HG02678 (cell line): ENCODE results near the gene KCNJ14.
"Not testable (repeated sequence)": the region's sequence is repeated elsewhere in the genome, so short reads cannot be mapped to it uniquely, and the experiment has no call there.

Source experiments
- ATAC-seq: cut with Tn5 transposase; IDR thresholded peaks from one replicate; pipeline ENCODE4 v1.9.1; 2021; ENCODE audit warnings: mild to moderate bottlenecking, moderate library complexity; ENCODE audit not compliant: unreplicated experiment

KCNJ14 gene

DNA sequence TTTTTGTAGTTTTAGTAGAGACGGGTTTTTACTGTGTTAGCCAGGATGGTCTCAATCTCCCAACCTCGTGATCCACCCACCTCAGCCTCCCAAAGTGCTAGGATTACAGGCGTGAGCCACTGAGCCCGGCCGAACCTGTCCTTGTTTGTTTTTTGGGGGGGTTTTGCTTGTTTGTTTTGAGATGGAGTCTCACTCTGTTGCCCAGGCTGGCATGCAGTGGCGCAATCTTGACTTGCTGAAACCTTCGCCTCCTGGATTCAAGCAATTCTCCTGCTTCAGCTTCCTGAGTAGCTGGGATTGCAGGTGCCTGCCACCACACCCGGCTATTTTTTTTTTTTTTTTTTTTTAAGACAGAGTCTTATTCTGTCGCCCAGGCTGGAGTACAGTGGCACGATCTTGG lies 31.3 kb downstream of the KCNJ14 start:
- ATAC-seq = not testable (repeated sequence)

DNA sequence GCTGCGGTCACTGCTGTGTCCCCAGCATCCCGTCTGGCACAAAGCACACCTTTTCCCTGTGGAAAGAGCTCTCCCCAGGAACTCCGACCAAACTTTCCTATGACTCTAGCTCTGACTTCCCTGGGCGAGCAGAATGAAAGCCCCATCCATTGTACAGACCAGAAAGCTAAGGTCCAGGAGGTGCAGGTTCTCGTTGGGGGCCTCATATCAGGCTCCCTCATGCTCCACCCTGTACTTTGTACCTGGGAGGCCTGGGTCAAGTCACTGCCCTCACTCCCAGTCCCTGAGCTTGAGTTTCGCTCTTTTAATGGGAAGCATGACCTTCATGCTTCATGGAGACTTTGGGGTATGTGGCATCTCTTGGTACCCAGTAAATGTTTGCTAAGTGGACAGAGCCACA lies 32.2 kb downstream of the KCNJ14 start:
- ATAC-seq = no peak

DNA sequence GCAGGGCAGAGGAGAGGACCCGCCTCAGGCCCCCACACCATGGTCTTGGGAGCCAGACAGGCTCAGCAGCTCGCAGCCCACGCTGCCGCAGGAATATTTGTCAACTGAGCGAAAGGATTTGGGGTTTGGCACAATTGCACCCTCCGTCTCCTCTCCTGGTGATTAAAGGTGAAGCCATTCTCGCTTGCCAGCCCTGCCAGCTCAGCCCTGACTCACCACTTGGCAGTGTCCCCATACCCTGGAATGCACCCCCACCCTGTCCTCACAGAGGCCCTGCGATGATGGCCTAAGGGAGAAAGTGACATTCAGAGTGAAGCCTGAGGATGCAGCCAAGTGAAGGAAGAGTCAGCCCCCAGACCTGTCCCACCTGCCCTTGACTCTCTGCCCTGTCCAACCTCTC lies 32.6 kb downstream of the KCNJ14 start:
- ATAC-seq = no peak

DNA sequence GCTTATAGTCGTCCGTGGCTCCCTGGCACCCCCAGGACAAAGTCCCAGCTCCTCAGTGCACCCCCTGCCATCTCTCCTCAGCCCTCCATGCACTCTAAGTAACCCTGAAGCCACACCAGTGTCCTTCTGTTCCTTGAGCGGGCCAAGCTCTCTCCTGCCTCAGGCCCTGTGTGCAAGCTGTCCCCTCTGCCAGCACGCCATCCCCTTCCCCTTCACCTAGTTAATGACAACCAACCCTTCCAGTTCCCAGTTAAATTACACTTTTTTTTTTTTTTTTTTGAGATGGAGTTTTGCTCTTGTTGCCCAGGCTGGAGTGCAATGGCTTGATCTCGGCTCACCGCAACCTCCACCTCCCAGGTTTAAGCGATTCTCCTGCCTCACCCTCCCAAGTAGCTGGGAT lies 33.1 kb downstream of the KCNJ14 start:
- not testable (repeated sequence) for ATAC-seq

DNA sequence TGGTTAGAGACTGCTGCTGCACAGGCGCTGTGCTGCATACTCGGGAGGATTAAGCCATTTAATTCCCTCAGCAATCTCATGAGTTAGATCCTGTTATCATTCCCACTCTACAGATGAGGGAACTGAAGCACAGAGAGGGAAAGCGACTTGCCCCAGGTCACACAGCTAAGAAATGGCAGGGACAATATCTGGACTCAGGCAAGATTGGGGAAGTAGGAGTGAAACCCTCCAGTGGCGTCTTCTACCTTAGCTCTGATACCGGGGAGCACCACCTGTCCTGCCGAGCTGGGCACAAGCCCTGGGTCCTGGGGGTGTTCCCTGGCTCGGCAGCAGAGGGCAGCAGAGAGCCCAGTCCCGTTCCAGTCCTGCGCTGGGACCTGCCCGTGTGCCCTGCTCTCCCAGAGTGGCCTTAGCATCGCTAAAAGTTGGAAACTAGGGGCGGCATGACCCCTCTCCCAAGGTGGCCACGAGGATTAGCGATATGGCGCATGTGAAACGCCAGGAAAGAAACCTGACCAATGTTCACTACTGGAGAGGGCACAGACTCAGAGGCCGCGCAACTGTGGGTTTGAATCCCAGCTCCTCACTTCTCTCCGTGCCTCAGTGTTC lies 34.3 kb downstream of the KCNJ14 start:
- peak; percentile 38 for ATAC-seq

DNA sequence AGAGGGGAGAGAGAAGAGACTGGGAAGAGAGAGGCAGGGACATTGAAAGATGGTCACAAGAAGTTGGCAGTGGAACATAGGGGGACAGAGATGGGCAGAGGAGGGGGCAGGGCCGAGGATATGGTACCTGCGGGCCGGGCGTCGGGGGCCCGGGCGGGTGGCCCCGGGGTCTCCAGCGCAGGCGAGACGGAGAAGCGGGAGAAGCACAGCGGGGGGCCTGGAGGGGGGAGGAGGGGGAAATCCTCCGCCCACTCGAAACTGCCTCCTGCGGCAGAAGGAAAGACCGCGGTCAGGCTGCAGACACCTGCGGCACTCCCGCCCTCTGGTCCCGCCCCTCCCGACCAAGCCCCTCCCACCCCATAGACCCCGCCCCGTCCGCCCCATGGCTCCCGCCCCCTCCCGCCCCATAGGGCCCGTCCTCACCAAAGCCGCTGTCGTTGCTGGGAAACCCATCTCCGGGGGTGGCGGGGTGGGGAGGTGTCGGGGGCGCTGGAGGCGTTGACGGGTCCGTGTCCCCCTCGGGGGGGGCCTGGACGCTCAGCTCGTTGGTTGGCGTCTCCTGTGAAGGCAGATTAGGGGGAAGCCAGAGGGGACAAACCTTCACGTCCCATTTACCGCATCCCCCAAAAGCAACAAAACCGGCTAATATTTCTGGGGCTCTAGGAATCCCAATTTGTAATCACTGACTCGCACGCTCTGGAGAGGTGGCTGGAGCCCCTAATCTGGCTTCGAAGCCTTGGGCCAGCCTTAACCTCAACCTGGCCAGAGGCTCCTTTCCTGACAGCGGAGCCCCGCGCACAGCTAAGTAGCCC lies 35.8 kb downstream of the KCNJ14 start:
- ATAC-seq = no peak

DNA sequence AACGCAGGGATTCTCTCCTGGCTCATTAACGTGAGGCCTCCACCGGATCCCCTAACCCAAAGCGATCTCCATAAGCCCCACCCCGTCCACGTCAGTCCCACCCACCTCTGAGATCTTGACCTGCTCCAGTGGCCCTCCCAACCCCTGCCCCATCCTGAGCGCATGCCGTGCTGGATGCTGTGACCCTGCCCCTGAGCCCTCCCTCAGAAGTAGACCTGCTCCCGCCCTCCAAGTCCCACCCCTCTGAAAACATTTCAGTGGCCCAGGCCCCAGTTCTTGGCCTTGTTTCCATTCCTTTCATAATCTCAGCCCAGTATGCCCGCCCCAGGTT lies 36.4 kb downstream of the KCNJ14 start:
- ATAC-seq = no peak

DNA sequence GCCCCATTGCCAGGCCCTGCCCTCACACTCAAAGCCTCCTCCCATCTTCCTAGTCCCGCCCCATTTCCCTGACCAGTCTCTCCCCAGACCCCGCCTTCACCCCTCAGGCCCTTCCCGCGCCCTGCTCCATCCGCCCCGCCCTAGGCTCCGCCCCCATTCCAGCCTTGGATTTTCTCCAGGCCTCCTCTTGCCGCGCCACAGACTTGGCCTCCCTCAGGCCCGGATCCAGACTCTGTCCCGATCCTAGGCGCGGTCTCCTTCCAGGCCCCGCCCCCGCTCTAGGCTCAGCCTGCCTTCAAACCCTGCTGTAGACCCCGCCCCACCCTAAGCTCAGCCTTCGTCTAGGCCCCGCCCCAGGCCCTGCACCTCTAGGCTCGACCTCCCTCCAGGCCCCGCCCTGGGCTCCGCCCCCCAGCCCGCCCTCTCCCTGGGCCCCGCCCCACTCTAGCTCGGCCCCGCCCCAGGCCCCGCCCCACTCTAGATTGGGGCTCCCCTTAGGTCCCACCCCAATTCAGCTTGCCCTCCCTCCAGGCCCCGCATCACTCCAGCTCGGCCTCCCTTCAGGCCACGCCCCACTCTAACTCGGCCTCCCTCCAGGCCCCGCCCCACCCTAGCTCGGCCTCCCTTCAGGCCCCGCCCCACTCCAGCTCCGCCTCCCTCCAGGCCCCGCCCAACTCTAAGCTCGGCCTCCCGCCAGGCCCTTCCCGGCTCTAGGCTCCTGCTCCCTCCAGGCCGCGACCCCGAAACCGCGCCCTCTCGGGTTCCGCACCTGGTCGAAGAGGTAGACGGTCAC lies 37.7 kb downstream of the KCNJ14 start:
- ATAC-seq = peak; percentile 58

DNA sequence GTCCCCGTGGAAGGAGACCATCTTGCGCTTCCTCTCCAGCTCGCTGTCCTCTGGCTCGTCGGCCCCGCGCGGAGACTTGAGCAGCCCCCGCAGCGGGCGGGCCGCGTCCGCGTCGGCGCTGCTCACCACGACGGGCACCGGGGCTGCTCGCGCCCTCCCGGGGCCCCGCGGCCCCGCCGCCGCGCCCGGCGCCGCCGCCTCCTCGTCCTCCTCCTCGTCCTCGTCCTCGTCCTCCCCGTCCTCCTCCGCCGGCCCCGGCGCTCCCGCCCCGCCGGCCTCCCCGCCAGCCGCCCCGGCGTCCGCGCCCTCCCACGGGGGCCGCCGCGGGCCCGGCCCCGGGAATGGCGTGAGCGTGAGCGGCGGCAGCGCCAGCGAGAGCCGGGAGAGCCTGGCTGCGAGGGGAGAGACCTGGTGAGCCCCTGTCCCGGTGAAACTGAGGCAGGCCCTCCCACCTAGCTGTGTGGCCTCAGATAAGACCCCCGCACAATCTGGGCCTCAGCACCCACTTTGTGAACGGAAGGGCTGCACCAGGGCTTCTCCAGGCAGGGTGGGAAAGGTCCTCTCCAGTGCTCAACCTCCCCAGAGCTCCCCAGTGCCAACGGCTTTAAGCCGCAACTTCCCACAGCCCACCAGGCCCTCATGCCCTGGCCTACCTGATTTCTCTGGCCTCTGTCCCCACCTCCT lies 38.5 kb downstream of the KCNJ14 start:
- no peak for ATAC-seq

DNA sequence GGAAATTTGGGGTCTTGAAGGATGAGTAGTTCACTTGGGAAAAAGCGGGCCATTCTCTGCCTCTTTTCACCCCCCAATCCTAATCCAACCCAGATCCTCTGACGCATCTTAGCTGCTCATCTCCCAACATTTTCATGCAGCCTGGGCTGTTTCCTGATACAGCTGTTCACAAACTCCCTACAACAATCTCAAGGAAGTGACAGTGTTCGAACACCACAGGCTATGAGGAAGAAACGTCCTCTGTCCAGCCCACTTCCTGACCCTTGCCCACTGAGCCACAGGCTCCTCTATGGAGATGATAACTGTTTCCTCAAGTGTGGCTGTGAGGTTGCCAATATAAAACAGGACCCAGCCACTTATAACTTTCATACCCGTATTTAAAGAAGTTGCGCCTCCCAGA lies 40.0 kb downstream of the KCNJ14 start:
- ATAC-seq = no peak

DNA sequence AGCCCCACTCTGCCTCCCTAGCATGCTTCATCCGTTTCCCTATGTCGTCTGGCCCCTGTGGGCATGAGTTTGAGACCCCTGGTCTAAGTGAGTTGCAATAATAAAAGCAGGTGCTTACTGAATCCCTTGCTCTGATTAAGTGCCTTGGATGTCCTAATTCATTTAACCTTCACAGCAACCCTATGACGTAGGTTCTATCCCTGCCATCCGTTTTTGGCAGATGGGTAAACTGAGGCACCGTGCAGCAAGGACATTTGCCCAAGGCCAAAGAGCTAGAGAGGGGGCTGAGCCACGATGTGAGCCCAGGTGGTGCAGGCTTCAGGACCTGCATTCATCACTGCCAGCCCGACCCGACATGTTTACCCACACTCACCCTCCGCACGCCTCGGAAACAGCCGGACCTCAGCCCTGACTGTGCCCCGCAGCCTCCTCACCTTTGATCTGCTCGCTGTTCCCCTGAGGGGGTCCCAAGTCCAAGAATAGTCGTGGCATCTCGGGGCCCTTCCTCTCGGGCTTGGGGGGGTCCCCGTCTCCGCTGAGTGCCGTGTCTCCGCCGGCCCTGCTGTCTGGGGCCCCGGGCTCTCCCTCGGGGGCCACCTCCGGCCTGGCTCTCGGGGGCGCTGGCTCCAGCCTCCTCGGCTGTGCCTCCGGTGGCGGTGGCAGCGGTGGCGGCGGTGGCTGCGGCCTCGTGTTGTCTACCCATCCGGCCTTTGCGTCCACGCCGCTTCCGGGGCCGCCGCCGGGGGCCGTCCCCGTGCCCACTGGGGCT lies 41.8 kb downstream of the KCNJ14 start:
- ATAC-seq = no peak

DNA sequence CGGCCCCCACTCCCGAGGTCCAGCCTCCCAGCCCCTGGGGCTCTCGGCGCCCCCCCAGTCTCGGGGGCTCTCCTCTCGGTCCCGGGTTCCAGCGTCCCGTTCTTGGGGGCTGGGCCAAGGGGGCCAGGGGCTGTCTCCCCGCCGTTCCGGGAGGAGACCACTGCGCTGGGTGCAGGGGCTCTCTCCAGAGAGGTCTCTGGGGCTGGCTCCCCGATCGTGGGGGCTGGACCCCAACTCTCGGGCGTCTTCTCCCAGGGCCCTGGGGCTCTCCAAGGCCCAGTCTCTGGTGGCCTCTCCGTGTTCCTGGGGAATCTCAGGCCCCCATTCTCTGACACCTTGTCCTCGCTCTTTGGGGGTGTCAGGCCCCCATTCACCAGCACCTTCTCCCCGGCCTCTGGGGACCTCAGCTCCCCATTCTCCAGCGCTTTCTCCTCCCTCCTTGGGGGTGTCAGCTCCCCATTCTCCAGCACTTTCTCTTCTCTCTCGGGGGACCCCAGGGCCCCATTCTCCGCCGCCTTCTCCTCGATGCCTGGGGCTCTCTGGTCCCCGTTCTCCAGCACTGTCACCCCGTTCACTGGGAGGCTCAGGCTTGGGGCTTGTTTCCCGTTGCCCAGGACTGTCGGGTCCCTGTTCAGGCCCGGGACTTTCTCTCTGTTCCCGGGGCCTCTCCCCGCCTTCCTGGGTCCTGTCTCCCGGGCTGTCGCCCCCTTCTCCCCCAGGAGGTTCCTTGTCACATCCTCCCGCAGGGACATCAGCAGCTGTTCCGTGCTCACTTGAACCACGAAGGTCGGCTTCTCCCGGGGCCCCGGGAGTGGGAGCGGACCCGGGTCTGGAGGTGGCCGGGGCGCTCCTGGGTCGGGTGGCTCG lies 42.6 kb downstream of the KCNJ14 start:
- no peak for ATAC-seq

DNA sequence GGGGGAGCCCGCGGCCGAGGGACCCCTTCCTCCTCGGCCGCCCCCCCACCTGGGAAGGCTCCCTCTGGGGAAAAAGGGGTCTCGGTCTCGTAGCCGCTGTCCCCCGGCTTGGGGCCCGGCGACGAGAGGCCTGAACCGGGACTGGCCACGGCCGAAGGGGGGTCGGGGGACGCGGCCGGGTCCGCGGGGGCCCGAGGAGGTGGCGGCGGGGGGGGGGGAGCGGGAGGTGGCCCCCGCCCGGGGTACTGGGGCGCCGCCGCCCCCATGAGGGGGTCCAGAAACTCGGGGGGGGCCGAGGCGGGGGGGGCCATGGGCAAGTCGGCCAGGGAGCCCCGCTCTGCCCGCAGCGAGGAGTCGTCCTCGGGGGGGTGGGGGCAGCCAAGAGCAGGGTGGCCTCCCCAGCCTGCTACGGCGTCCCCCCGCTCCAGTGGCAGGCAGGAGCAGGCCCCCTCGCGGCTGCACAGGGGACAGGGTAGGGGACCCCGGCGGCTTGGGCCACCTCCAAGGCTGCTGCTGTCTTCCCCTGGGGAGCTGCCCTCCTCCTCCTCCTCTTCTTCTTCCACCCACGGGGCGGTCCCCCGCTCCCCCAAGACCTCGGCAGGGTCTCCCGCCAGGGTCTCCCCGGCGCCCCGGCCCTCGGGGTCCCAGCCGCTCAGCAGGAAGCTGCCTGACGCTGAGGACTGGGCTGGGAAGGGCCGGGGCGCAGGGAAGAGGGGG lies 43.4 kb downstream of the KCNJ14 start:
- no peak for ATAC-seq

DNA sequence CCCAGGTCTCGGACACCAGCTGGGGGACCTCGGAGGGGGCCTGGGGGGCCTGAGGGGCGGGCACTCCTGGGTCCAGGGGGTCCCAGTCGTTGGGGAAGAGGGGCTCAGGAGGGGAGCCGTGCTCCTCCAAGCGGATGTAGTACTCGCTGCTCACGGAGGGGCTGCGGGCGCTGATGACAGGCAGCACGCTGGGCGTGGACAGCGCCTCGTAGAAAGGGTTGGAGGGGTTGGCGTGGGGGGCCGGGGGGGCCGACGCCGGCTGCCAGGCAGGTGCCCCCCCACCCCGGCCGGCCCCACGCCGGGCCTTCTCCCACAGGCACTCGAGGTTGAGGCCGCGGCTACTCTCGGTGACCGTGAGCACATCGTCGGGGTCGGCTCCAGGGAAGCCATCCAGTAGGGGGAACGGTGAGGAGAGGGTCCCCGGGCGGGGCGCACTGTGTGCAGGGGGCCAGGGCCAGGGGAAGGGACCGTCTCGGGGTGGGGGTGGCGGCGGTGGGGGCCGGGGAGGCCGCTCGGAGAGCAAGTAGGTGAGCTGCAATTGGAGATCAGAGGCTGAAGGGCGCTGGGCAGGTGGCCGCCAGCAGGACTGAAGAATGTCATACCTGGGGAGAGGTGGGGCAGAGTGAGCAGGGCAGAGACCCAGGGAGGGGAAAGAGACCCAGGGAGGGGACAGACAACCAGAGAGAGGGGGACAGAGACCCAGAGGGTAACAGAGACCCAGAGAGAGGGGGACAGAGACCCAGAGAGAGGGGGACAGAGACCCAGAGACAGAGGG lies 44.1 kb downstream of the KCNJ14 start:
- ATAC-seq = no peak

DNA sequence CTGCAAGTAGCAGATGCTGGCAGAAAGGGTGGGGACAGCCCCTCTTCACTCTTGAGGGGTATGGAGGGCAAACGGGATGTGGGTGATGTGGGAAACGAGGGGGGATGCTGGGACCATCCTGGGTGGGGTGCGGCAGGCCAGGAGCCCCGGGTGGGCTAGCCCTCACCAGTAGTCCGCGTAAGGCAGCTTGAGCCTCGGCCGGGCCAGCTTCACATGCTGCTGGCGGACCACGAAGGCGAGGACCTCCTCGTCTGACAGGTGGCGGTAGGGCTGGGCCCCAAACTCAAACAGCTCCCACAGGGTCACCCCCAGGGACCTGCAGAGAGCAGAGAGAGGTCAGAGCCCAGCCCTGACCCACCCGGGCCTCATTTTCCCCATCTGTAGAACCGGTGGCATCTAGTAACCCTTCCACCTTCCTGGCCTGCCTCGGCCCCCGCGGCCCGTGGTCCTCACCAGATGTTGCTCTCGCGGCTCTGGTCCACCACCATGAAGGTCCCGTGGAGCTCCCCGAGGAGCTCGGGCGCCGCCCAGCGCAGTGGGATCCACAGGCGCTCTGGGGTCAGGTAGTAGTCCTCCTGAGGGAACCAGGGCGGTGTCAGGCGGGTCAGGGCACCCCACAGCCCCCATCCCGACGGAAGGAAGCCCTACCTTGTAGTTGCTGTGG lies 45.6 kb downstream of the KCNJ14 start:
- ATAC-seq = no peak

DNA sequence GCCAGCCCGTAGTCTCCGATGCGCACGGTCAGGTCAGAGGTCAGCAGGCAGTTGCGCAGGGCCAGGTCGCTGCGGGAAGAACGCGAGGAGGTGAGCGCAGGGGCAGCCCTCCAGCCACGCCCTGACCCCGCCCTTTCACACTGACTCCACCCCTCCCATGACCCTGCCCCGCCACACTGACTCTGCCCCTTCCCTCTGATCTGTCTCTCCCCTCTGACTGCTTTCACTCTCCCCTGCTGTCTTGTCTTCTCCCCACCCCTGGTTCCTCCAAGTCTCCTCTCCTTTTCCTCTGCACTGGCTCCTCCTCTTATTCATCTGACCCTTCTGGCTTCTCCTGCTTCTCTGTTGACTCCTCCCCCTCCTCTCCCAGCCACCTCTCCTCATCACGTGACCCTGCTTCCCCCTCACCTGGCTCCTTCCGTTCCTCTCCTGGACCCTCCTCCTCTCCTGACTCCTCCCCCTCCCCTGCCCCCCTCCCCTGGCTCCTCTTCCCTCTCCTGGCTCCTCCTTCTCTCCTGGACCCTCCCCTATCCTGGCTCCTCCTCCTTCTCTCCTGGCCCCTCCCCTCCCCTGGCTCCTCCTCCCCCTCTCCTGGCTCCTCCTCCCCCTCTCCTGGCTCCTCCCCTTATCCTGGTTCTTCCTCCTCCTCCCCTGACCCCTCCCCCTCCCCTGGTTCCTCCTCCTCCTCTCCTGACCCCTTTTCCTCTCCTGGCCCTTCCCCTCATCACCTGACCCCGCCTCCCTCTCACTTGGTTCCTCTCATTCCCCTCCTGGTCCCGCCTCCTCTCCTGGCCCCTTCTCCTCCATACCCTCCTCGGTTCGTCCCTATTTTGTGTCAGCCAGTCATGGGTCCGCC lies 46.3 kb downstream of the KCNJ14 start:
- no peak for ATAC-seq
